Right lobe of liver (tissue), 4 donors: ENCODE measurements around the gene TPM4.
A peak's percentile ranks its signal among the peaks of the same experiment; 100 is the strongest.

Experiments used
- POLR2A ChIP-seq: fragments of 450-650 bp; IDR thresholded peaks from one replicate; pipeline ENCODE4 v1.6.1; 2017; ENCODE audit warnings: antibody characterized with exemption, mild to moderate bottlenecking
- TF ChIP-seq, protein P1 (sequence below), 4 donors: fragments of 200-600 bp in 3 of 4; fragments of 450-650 bp in 1 of 4; IDR thresholded peaks; one replicate each; pipeline versions ENCODE4 v1.5.1 to v1.8.0; 2016 to 2022; ENCODE audit warnings: antibody characterized with exemption in 4 of 4, mild to moderate bottlenecking in 2 of 4
- donor health status: DM: no; HTN: no; CAD: no.
- donor health status: DM: no; HTN: no; CAD: no.
- donor health status: DM: no; HTN: yes; CAD: no.

DNA sequence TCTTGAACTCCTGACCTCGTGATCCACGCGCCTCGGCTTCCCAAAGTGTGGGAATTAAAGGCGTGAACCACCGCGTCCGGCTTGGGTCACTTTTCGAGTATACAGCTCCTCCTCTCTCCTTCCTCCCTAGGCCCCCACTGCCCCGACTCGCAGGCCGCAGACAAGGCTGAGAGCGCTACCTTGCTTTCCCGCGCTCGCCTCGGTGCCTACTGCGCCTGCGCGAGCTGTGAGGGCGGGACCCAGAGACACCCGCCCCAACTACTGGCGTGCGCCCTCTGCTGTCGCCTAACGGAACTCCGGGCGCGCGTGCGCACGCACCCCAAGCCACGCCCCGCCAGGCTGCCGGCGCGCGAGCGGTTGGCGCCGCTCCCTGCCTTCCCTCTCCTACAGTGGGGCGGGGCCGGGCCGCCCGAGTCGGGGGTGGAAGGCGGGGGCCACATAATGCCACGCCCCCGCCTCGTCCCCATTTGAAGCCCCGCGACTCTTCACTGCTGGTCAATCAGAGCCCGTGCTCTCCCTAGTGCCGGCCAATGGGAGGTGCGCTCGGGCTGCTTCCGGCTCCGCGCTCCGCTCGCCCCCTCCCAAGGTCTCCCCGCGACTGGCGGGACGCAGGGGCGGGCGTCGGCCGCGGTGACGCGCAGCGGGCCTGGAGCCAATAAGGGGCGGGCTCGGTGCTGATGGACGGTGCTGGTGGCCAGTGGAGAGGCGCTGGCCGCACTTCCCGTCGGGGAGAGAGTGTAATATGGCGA is 35.0 kb downstream of the TPM4 start, which contains the start of gene RAB8A:
- no peak for TF ChIP-seq POLR2A
- TF ChIP-seq, protein P1, sequence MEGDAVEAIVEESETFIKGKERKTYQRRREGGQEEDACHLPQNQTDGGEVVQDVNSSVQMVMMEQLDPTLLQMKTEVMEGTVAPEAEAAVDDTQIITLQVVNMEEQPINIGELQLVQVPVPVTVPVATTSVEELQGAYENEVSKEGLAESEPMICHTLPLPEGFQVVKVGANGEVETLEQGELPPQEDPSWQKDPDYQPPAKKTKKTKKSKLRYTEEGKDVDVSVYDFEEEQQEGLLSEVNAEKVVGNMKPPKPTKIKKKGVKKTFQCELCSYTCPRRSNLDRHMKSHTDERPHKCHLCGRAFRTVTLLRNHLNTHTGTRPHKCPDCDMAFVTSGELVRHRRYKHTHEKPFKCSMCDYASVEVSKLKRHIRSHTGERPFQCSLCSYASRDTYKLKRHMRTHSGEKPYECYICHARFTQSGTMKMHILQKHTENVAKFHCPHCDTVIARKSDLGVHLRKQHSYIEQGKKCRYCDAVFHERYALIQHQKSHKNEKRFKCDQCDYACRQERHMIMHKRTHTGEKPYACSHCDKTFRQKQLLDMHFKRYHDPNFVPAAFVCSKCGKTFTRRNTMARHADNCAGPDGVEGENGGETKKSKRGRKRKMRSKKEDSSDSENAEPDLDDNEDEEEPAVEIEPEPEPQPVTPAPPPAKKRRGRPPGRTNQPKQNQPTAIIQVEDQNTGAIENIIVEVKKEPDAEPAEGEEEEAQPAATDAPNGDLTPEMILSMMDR (IDR thresholded peaks at IDR 0.05), result peak; percentile 98 to 100 (median 99)
